K562 (cell line): ENCODE results near the gene COLEC12. TPM values are rescaled to one million over a fixed set of nuclear protein-coding genes. Genes with fewer than 3 reads are reported as not detected.

ENCODE experiments used
- ATF3 ChIP-seq, 2 experiments: fragments of 450-650 bp in 1 of 2; sonication (generic) in 1 of 2; formaldehyde crosslinking in 1 of 2; IDR thresholded peaks in 1 of 2; conservative IDR thresholded peaks in 1 of 2; 2 replicates each; pipeline versions ENCODE4 v1.6.1 to v1.8.1; 2016 to 2023; ENCODE audit warnings: mild to moderate bottlenecking in 2 of 2, moderate library complexity in 2 of 2, inconsistent platforms in 1 of 2, missing genetic modification reagents in 1 of 2
- ATF6 ChIP-seq: sonication (generic); formaldehyde crosslinking; IDR thresholded peaks from 2 replicates; pipeline ENCODE4 v1.4.0; 2020; ENCODE audit warnings: mild to moderate bottlenecking, missing genetic modification reagents
- CEBPG ChIP-seq, 3 experiments: fragments of 200-800 bp in 1 of 3; sonication (Bioruptor generic) in 1 of 3; sonication (generic) in 1 of 3; formaldehyde crosslinking in 1 of 3; IDR thresholded peaks in 2 of 3; conservative IDR thresholded peaks in 1 of 3; 2 replicates each; pipeline versions ENCODE4 v1.6.1 to v1.8.0; 2016 to 2022; ENCODE audit warnings: missing compliant biosample characterization in 2 of 3, missing genetic modification characterization in 2 of 3, mild to moderate bottlenecking in 1 of 3, missing genetic modification reagents in 1 of 3
- ILK ChIP-seq: fragments of 450-650 bp; IDR thresholded peaks from 2 replicates; pipeline ENCODE4 v1.6.1; 2016; ENCODE audit warnings: missing genetic modification characterization, low read depth, mild to moderate bottlenecking, missing compliant biosample characterization, moderate library complexity, borderline replicate concordance
- KAT2B ChIP-seq: IDR thresholded peaks from one replicate; pipeline ENCODE4 v1.6.1; 2012; ENCODE audit warnings: low read depth, mild to moderate bottlenecking, control low read depth, inconsistent platforms, low read length, moderate library complexity
- LCOR ChIP-seq: sonication (generic); formaldehyde crosslinking; IDR thresholded peaks from 2 replicates; pipeline ENCODE4 v1.8.0; 2022; ENCODE audit warnings: mild to moderate bottlenecking, missing genetic modification reagents
- MED1 ChIP-seq: sonication (generic); formaldehyde crosslinking; IDR thresholded peaks from 2 replicates; pipeline ENCODE4 v1.8.1; 2023; ENCODE audit warnings: missing genetic modification reagents, borderline replicate concordance
- NR3C1 ChIP-seq: sonication (generic); formaldehyde crosslinking; IDR thresholded peaks from 2 replicates; pipeline ENCODE4 v1.8.1; 2022; ENCODE audit warnings: missing genetic modification reagents
- RBM14 ChIP-seq: fragments of 200-400 bp; formaldehyde crosslinking; IDR thresholded peaks from 2 replicates; pipeline ENCODE4 v1.6.1; 2018; ENCODE audit warnings: low read depth, mild to moderate bottlenecking, low read length, moderate library complexity, borderline replicate concordance; ENCODE audit not compliant: insufficient read depth
- SMARCE1 ChIP-seq: fragments of 450-650 bp; IDR thresholded peaks from 2 replicates; pipeline ENCODE4 v1.7.1; 2016; ENCODE audit warnings: mild to moderate bottlenecking
- TAF7 ChIP-seq: fragments of 450-650 bp; IDR thresholded peaks from 2 replicates; pipeline ENCODE4 v1.6.1; 2016; ENCODE audit warnings: missing genetic modification characterization, missing compliant biosample characterization
- polyA plus RNA-seq, 8 experiments: library from polyadenylated mRNA; depleted of rRNA in 4 of 8; stranded (reverse) in 5 of 8; unstranded in 3 of 8; fragments of >200 nt; fragmentation: Nextera tagmentation in 2 of 8; fragmentation: Illumina TruSeq in 1 of 8; extraction: Ambion mirVana in 2 of 8; extraction: Trizol in 1 of 8; gene quantifications; 2 replicates each; pipeline versions ENCODE4 v1.2.1 to v1.2.3, GENCODE V29; 2011 to 2014; ENCODE audit warnings: inconsistent platforms in 1 of 8, missing spikeins in 1 of 8
- total RNA-seq, 7 experiments: library from RNA; depleted of rRNA in 6 of 7; stranded (reverse); fragments of >200 nt in 6 of 7; fragmentation: Illumina TruSeq in 2 of 7; extraction: Trizol in 2 of 7; gene quantifications; 2 replicates each; pipeline versions ENCODE4 v1.2.1 to v1.2.3, GENCODE V29; 2011 to 2021; ENCODE audit warnings: low replicate concordance in 1 of 7
- TF ChIP-seq, protein P1 (sequence below): sonication (generic); formaldehyde crosslinking; IDR thresholded peaks from 2 replicates; pipeline ENCODE4 v1.8.0; 2022; ENCODE audit warnings: mild to moderate bottlenecking, missing genetic modification reagents, borderline replicate concordance
- TF ChIP-seq, protein P2 (sequence below): fragments of 250-450 bp; sonication (Bioruptor Pico); IDR thresholded peaks from 2 replicates; pipeline ENCODE4 v1.8.0; 2021; ENCODE audit warnings: borderline replicate concordance, mild to moderate bottlenecking, moderate library complexity; ENCODE audit not compliant: poor library complexity, severe bottlenecking
- TF ChIP-seq, protein P3 (sequence below): fragments of 250-450 bp; sonication (Bioruptor Pico); IDR thresholded peaks from 2 replicates; pipeline ENCODE4 v1.4.0; 2020; ENCODE audit warnings: mild to moderate bottlenecking, moderate library complexity
- TF ChIP-seq, protein P4 (sequence below): sonication (generic); formaldehyde crosslinking; IDR thresholded peaks from 2 replicates; pipeline ENCODE4 v1.8.1; 2022; ENCODE audit warnings: missing genetic modification reagents

The COLEC12 gene
- total and polyA plus RNA-seq, 9 of the 15 experiments (the other 6 are each of a cell fraction or from before 2014, with no cell fraction given) = 0.04 TPM; not detected in 8

DNA sequence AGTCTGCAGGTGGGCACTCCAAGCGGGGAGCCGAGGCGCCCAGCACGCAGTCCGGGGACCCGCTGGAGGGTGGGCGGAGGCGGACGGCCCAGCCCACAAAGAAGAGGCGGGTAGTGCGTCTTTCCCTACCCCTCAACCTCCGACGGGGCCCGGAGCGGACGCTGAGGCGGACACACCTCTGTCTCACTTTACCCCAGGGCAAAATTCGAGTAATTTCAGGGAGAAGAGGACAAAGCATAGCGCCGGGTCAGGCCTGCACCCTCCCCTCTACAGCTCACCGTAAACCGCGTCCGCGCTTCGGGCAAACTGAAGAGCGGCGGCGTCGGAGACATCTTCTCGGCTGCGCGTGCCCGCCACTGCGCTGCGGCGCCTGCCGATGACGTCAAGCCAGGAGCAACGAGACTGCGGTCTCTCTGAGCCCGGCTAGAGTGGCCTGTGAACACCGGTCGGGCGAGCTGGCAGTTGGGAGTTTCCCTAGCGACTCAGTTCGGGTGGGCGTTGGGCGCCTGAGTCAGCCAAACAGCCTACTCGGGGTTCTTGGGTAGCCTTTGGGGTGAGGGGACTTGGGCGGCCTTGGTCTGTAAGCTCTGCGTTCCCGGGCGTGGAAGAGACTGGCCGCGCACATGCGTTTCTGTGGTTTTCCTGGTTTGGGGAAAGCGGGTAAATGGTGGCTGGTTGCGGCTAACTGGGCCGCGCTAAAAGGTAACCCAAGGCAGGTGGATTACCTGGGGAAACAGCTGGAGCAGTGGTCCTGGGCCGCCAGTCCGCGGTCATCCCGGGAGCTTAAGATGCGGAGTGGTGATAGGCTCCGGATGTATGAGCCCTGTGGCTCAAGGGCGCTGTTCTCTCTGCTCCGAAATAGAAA lies 232.6 kb downstream of the COLEC12 start, which contains the start of gene THOC1 (continued):
- TF ChIP-seq ATF6 = peak; percentile 95; the same call in 1 of the 2 replicates
- TF ChIP-seq, protein P1, sequence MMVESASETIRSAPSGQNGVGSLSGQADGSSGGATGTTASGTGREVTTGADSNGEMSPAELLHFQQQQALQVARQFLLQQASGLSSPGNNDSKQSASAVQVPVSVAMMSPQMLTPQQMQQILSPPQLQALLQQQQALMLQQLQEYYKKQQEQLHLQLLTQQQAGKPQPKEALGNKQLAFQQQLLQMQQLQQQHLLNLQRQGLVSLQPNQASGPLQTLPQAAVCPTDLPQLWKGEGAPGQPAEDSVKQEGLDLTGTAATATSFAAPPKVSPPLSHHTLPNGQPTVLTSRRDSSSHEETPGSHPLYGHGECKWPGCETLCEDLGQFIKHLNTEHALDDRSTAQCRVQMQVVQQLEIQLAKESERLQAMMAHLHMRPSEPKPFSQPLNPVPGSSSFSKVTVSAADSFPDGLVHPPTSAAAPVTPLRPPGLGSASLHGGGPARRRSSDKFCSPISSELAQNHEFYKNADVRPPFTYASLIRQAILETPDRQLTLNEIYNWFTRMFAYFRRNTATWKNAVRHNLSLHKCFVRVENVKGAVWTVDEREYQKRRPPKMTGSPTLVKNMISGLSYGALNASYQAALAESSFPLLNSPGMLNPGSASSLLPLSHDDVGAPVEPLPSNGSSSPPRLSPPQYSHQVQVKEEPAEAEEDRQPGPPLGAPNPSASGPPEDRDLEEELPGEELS (CRISPR knock-in tag) = peak; percentile 95
- TF ChIP-seq ILK (tag) = no peak
- peak; percentile 83 for TF ChIP-seq NR3C1 (CRISPR knock-in tag)
- peak; percentile 72 for TF ChIP-seq KAT2B
- peak; percentile 96 for TF ChIP-seq LCOR (CRISPR knock-in tag)
- TF ChIP-seq SMARCE1 = peak; percentile 89
- TF ChIP-seq RBM14 = no peak
- peak; percentile 70; the same call in 1 of the 2 replicates for TF ChIP-seq MED1 (CRISPR knock-in tag)
- TF ChIP-seq, protein P2, sequence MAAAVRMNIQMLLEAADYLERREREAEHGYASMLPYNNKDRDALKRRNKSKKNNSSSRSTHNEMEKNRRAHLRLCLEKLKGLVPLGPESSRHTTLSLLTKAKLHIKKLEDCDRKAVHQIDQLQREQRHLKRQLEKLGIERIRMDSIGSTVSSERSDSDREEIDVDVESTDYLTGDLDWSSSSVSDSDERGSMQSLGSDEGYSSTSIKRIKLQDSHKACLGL (CRISPR knock-in tag) = peak; percentile 77
- TF ChIP-seq, protein P3, sequence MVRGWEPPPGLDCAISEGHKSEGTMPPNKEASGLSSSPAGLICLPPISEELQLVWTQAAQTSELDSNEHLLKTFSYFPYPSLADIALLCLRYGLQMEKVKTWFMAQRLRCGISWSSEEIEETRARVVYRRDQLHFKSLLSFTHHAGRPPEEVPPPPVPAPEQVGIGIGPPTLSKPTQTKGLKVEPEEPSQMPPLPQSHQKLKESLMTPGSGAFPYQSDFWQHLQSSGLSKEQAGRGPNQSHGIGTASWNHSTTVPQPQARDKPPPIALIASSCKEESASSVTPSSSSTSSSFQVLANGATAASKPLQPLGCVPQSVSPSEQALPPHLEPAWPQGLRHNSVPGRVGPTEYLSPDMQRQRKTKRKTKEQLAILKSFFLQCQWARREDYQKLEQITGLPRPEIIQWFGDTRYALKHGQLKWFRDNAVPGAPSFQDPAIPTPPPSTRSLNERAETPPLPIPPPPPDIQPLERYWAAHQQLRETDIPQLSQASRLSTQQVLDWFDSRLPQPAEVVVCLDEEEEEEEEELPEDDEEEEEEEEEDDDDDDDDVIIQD (CRISPR knock-in tag) = no peak
- peak; percentile 93 for TF ChIP-seq TAF7 (tag)
- TF ChIP-seq, protein P4, sequence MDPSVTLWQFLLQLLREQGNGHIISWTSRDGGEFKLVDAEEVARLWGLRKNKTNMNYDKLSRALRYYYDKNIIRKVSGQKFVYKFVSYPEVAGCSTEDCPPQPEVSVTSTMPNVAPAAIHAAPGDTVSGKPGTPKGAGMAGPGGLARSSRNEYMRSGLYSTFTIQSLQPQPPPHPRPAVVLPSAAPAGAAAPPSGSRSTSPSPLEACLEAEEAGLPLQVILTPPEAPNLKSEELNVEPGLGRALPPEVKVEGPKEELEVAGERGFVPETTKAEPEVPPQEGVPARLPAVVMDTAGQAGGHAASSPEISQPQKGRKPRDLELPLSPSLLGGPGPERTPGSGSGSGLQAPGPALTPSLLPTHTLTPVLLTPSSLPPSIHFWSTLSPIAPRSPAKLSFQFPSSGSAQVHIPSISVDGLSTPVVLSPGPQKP = no peak
- TF ChIP-seq CEBPG (CRISPR knock-in tag; IDR thresholded peaks at IDR 0.05) = 0 out of 2 replicates have a peak, but pooled peaks have one; percentile 38
- TF ChIP-seq CEBPG (tag; conservative IDR thresholded peaks at IDR 0.05 in 1 of 2, IDR thresholded peaks at IDR 0.05 in 1 of 2) = no peak
- TF ChIP-seq ATF3 (IDR thresholded peaks at IDR 0.05) = peak; percentile 80
- peak; percentile 65; the same call in 1 of the 2 replicates for TF ChIP-seq ATF3 (CRISPR knock-in tag; conservative IDR thresholded peaks at IDR 0.05)
